T-cell (primary cell): ENCODE data around the gene COL8A1. TPM values are rescaled to one million over a fixed set of nuclear protein-coding genes. Genes with fewer than 3 reads are reported as not detected.

Source experiments
- ATAC-seq, 4 experiments: fragments of 200-7000 bp in 3 of 4; fragments of 150-1000 bp in 1 of 4; cut with Tn5 transposase; replicated peaks in 1 of 4; 1 replicate in 3 of 4; 2 replicates in 1 of 4; pipeline ENCODE4 v1.10.0; 2021; ENCODE audit warnings: moderate library complexity in 3 of 4, mild to moderate bottlenecking in 2 of 4, moderate number of reproducible peaks in 1 of 4
- CTCF ChIA-PET, 2 donors: fragments of 300-600 bp; sonication (Branson Sonifier 250); formaldehyde crosslinking; loops; one replicate each; lab custom pipeline; 2022; ENCODE audit warnings: antibody characterized with exemption in 2 of 2; lab: Charles Lee
- POLR2A ChIA-PET, 2 donors: fragments of 300-600 bp; sonication (Branson Sonifier 250); formaldehyde crosslinking; loops; one replicate each; lab custom pipeline; 2022; ENCODE audit warnings: antibody characterized with exemption in 2 of 2; lab: Charles Lee
- DNase-seq, 35 experiments: peaks; one replicate each; pipeline versions ENCODE4 v3.0.0 to v3.0.0-alpha.2; 2013 to 2023
- H3K27ac ChIP-seq: one replicate; pipeline ENCODE4 v1.5.1; 2013; ENCODE audit warnings: low read length
- H3K27me3 ChIP-seq, 2 experiments: replicated peaks in 1 of 2; 1 replicate in 1 of 2; 2 replicates in 1 of 2; pipeline versions ENCODE4 v1.6.1 to v1.7.0; 2013; ENCODE audit warnings: low read length in 1 of 2, mixed read lengths in 1 of 2; ENCODE audit not compliant: control insufficient read depth in 2 of 2, insufficient read depth in 2 of 2; ENCODE audit errors: extremely low read depth in 1 of 2
- H3K36me3 ChIP-seq, 2 donors: 1 replicate in 1 of 2; 2 replicates in 1 of 2; pipeline versions ENCODE4 v1.6.1 to v1.7.0; 2013; ENCODE audit warnings: low read length in 1 of 2; ENCODE audit not compliant: control insufficient read depth in 2 of 2, insufficient read depth in 1 of 2; ENCODE audit errors: extremely low read depth in 1 of 2
- H3K4me1 ChIP-seq, 2 experiments: 1 replicate in 1 of 2; 2 replicates in 1 of 2; pipeline versions ENCODE4 v1.6.1 to v1.7.0; 2013; ENCODE audit warnings: low read length in 2 of 2, mixed read lengths in 1 of 2; ENCODE audit not compliant: insufficient read depth in 2 of 2, control insufficient read depth in 1 of 2; ENCODE audit errors: extremely low read depth in 1 of 2
- H3K4me3 ChIP-seq, 2 donors: 1 replicate in 1 of 2; 2 replicates in 1 of 2; pipeline versions ENCODE4 v1.5.1 to v1.7.0; 2013; ENCODE audit warnings: mild to moderate bottlenecking in 2 of 2, low read length in 1 of 2, moderate library complexity in 1 of 2; ENCODE audit not compliant: control insufficient read depth in 1 of 2; ENCODE audit errors: extremely low read depth in 1 of 2
- H3K9me3 ChIP-seq: 2 replicates; pipeline ENCODE4 v1.7.0; 2013
- H3K27ac Mint-ChIP-seq, 2 donors: one replicate each; pipeline ENCODE4 v1.8.0; 2020 to 2021; ENCODE audit warnings: mild to moderate bottlenecking in 2 of 2, mixed read lengths in 2 of 2
- H3K27me3 Mint-ChIP-seq, 2 donors: one replicate each; pipeline ENCODE4 v1.8.0; 2021 to 2022; ENCODE audit warnings: mixed read lengths in 2 of 2
- H3K36me3 Mint-ChIP-seq: one replicate; pipeline ENCODE4 v1.8.0; 2021; ENCODE audit warnings: mixed read lengths
- H3K4me1 Mint-ChIP-seq, 3 donors: one replicate each; pipeline ENCODE4 v1.8.0; 2020 to 2022; ENCODE audit warnings: mixed read lengths in 3 of 3, mild to moderate bottlenecking in 1 of 3
- H3K4me3 Mint-ChIP-seq, 3 donors: one replicate each; pipeline ENCODE4 v1.8.0; 2020 to 2022; ENCODE audit warnings: mild to moderate bottlenecking in 3 of 3, mixed read lengths in 3 of 3, moderate library complexity in 3 of 3
- H3K9me3 Mint-ChIP-seq, 3 donors: one replicate each; pipeline ENCODE4 v1.8.0; 2020 to 2022; ENCODE audit warnings: mixed read lengths in 3 of 3
- WGBS: methylation state at CpG from one replicate; pipeline ENCODE4 v1.1.5; 2013; ENCODE audit warnings: missing lambda C conversion rate; ENCODE audit not compliant: insufficient coverage; 5-methylcytosine and 5-hydroxymethylcytosine counted together
- total RNA-seq, 35 experiments: library from RNA in 6 of 35; stranded (reverse) in 6 of 35; fragments of 120-200 nt in 1 of 35; gene quantifications; one replicate each; pipeline versions ENCODE4 v1.2.1 to v1.2.4 and lab custom pipeline; 2013 to 2026

Gene COL8A1
- total RNA-seq, 5 donors from 2014 or later (not counting 1 experiment from before 2014, with no cell fraction given) = 0.12 to 0.36 (median 0.15) TPM

- no peaks in the 10 kb centered on the region for H3K36me3 ChIP-seq
- Mint-ChIP-seq H3K9me3 (no peaks in the 10 kb centered on the region), H3K27ac (no peak overlapping the region), H3K36me3 (no peaks in the 10 kb centered on the region), H3K4me1 (no peaks in the 10 kb centered on the region), H3K4me3 (no peak overlapping the region), H3K27me3 (peaks cover 5 to 10% of the 10 kb centered on the region in 2 donors)
- H3K4me1 ChIP-seq = no peaks in the 10 kb centered on the region
- no peaks in the 10 kb centered on the region for H3K27me3 ChIP-seq
- no peaks in the 10 kb centered on the region for H3K9me3 ChIP-seq
- no peak overlapping the region for H3K27ac ChIP-seq
- DNase-seq (no peak), ATAC-seq (no peak)
- no peak overlapping the region for H3K4me3 ChIP-seq
- ChIA-PET POLR2A (no interaction called here), CTCF (no interaction called here)
- no CpG with 5 or more reads among the region's 2 CpGs for WGBS
Measured at GRCh38 chr3:99670556-99670950, 32.2 kb downstream of the COL8A1 start.

GRCh38 chr3:99674086-99674789 is 35.8 kb downstream of the COL8A1 start:
- no peak overlapping the region for H3K27ac ChIP-seq
- DNase-seq = no peak
- ChIA-PET POLR2A (no interaction called here), CTCF (no interaction called here)
- H3K36me3 Mint-ChIP-seq = no peaks in the 10 kb centered on the region
- no peaks in the 10 kb centered on the region for H3K27me3 ChIP-seq
- no peaks in the 10 kb centered on the region for H3K4me1 ChIP-seq
- no peaks in the 10 kb centered on the region for H3K9me3 Mint-ChIP-seq
- H3K36me3 ChIP-seq = no peaks in the 10 kb centered on the region
- no peaks in the 10 kb centered on the region for H3K9me3 ChIP-seq
- no peak overlapping the region for H3K4me3 Mint-ChIP-seq
- H3K27me3 Mint-ChIP-seq = peaks cover 0 to 18% of the 10 kb centered on the region in 2 donors
- H3K4me1 Mint-ChIP-seq = no peaks in the 10 kb centered on the region
- no peak for ATAC-seq
- no peak overlapping the region for H3K27ac Mint-ChIP-seq
- H3K4me3 ChIP-seq = no peak overlapping the region
- WGBS = no CpG with 5 or more reads among the region's 2 CpGs

- CTCF ChIA-PET = no interaction called here
- Mint-ChIP-seq H3K36me3 (no peaks in the 10 kb centered on the region), H3K27ac (no peak overlapping the region)
Measured at GRCh38 chr3:99678023-99678422, 39.6 kb downstream of the COL8A1 start.

GRCh38 chr3:99678896-99679295 is 40.5 kb downstream of the COL8A1 start:
- WGBS = no CpG with 5 or more reads among the region's 2 CpGs
- no peaks in the 10 kb centered on the region for H3K36me3 ChIP-seq
- H3K9me3 ChIP-seq = no peaks in the 10 kb centered on the region
- no peaks in the 10 kb centered on the region for H3K4me1 ChIP-seq
- ATAC-seq (no peak), DNase-seq (no peak)
- no peak overlapping the region for H3K27ac ChIP-seq
- no peaks in the 10 kb centered on the region for H3K9me3 Mint-ChIP-seq
- H3K4me3 Mint-ChIP-seq = no peak overlapping the region
- no peaks in the 10 kb centered on the region for H3K4me1 Mint-ChIP-seq
- H3K27me3 ChIP-seq = no peaks in the 10 kb centered on the region
- no peak overlapping the region for H3K27ac Mint-ChIP-seq
- H3K27me3 Mint-ChIP-seq = peaks cover 0 to 18% of the 10 kb centered on the region in 2 donors
- H3K4me3 ChIP-seq = no peak overlapping the region
- H3K36me3 Mint-ChIP-seq = no peaks in the 10 kb centered on the region
- ChIA-PET POLR2A (interaction anchor here in 1 of 2 donors (0.6 kb wide), 1 partner anchor 41 kb away, joined by 6 read pairs; no protein-coding TSS in a partner anchor), CTCF (no interaction called here)

More at GRCh38 chr3:99678023-99678422, 39.6 kb downstream of the COL8A1 start:
- H3K9me3 Mint-ChIP-seq = no peaks in the 10 kb centered on the region
- no peaks in the 10 kb centered on the region for H3K4me1 Mint-ChIP-seq
- POLR2A ChIA-PET = no interaction called here
- peaks cover 0 to 18% of the 10 kb centered on the region in 2 donors for H3K27me3 Mint-ChIP-seq
- Histone ChIP-seq H3K27ac (no peak overlapping the region), H3K36me3 (no peaks in the 10 kb centered on the region), H3K9me3 (no peaks in the 10 kb centered on the region), H3K27me3 (no peaks in the 10 kb centered on the region), H3K4me3 (no peak overlapping the region), H3K4me1 (no peaks in the 10 kb centered on the region)
- no peak overlapping the region for H3K4me3 Mint-ChIP-seq
- DNase-seq (no peak), ATAC-seq (no peak)
- WGBS = no CpG with 5 or more reads among the region's 1 CpG

GRCh38 chr3:99681512-99681911 is 43.1 kb downstream of the COL8A1 start:
- H3K9me3 ChIP-seq = no peaks in the 10 kb centered on the region
- no peaks in the 10 kb centered on the region for H3K9me3 Mint-ChIP-seq
- H3K27me3 Mint-ChIP-seq = peaks cover 0 to 13% of the 10 kb centered on the region in 2 donors
- no peak for ATAC-seq
- whole genome bisulfite sequencing = no CpG with 5 or more reads among the region's 1 CpG
- H3K27ac ChIP-seq = no peak overlapping the region
- no peaks in the 10 kb centered on the region for H3K27me3 ChIP-seq
- H3K4me3 Mint-ChIP-seq = no peak overlapping the region
- no peak overlapping the region for H3K4me3 ChIP-seq
- no peaks in the 10 kb centered on the region for H3K36me3 Mint-ChIP-seq
- ChIA-PET CTCF (no interaction called here), POLR2A (no interaction called here)
- no peak for DNase-seq
- no peaks in the 10 kb centered on the region for H3K36me3 ChIP-seq
- H3K27ac Mint-ChIP-seq = no peak overlapping the region
- no peaks in the 10 kb centered on the region for H3K4me1 ChIP-seq
- no peaks in the 10 kb centered on the region for H3K4me1 Mint-ChIP-seq

- DNase-seq = no peak
- H3K4me1 Mint-ChIP-seq = no peaks in the 10 kb centered on the region
- H3K27me3 Mint-ChIP-seq = peaks cover 0 to 10% of the 10 kb centered on the region in 2 donors
- no peaks in the 10 kb centered on the region for H3K36me3 Mint-ChIP-seq
- Histone ChIP-seq H3K27ac (no peak overlapping the region), H3K36me3 (no peaks in the 10 kb centered on the region), H3K4me3 (no peak overlapping the region), H3K9me3 (no peaks in the 10 kb centered on the region), H3K4me1 (no peaks in the 10 kb centered on the region), H3K27me3 (peaks cover 0 to 4% of the 10 kb centered on the region in 2 experiments)
- H3K4me3 Mint-ChIP-seq = no peak overlapping the region
- H3K27ac Mint-ChIP-seq = no peak overlapping the region
- no peak for ATAC-seq
- 94% methylated on average over 9 of the region's 9 CpGs for WGBS
- H3K9me3 Mint-ChIP-seq = no peaks in the 10 kb centered on the region
- ChIA-PET CTCF (no interaction called here), POLR2A (no interaction called here)
Measured at GRCh38 chr3:99681976-99682375, 43.6 kb downstream of the COL8A1 start.
